ENCODE results near the gene GRM1.

GRCh38 chr6:146426516-146426915 lies 397.7 kb downstream of the GRM1 start:
- TF ChIP-seq CTCF (IDR thresholded peaks at IDR 0.05) = no peak
- TF ChIP-seq POLR2A (IDR thresholded peaks at IDR 0.05) = no peak
